SHP77 treated with DMSO at 0.1 percent for 48 hours (cell line): Measurements from ENCODE around the gene NARS2.
"Not testable (repeated sequence)": the region's sequence is repeated elsewhere in the genome, so short reads cannot be mapped to it uniquely, and the experiment has no call there.

Experiments
- DNase-seq: peaks from one replicate; lab custom pipeline; 2025; lab: John Stamatoyannopoulos, UW

The NARS2 gene

GRCh38 chr11:78541537-78541936 is 33.1 kb downstream of the NARS2 start:
- no peak for DNase-seq

GRCh38 chr11:78540256-78540655 is 34.4 kb downstream of the NARS2 start:
- no peak for DNase-seq

GRCh38 chr11:78539506-78539905 is 35.2 kb downstream of the NARS2 start:
- DNase-seq = no peak

- DNase-seq = no peak
These were observed 37.7 kb downstream of the NARS2 start for GRCh38 chr11:78536933-78537332.

GRCh38 chr11:78535920-78536319 is 38.7 kb downstream of the NARS2 start:
- no peak for DNase-seq

GRCh38 chr11:78535027-78535426 is 39.6 kb downstream of the NARS2 start:
- DNase-seq = no peak

GRCh38 chr11:78533399-78533798 is 41.3 kb downstream of the NARS2 start:
- DNase-seq = no peak

- DNase-seq = no peak
These were observed 41.7 kb downstream of the NARS2 start for GRCh38 chr11:78532991-78533390.

GRCh38 chr11:78526497-78527146 is 48.0 kb downstream of the NARS2 start:
- DNase-seq = no peak

- DNase-seq = no peak
These were observed 48.9 kb downstream of the NARS2 start for GRCh38 chr11:78525720-78526119.

- DNase-seq = no peak
These were observed 54.4 kb downstream of the NARS2 start for GRCh38 chr11:78520230-78520629.

GRCh38 chr11:78516281-78516680 is 58.4 kb downstream of the NARS2 start:
- DNase-seq = no peak

- DNase-seq = no peak
These were observed 59.7 kb downstream of the NARS2 start for GRCh38 chr11:78514922-78515502.

- not testable (repeated sequence) for DNase-seq
These were observed 61.6 kb downstream of the NARS2 start for GRCh38 chr11:78513085-78513484.

- DNase-seq = no peak
These were observed 64.1 kb downstream of the NARS2 start for GRCh38 chr11:78510597-78510996.

- DNase-seq = no peak
These were observed 64.6 kb downstream of the NARS2 start for GRCh38 chr11:78510025-78510596.

GRCh38 chr11:78504708-78505107 is 70.0 kb downstream of the NARS2 start:
- no peak for DNase-seq

- no peak for DNase-seq
These were observed 70.5 kb downstream of the NARS2 start for GRCh38 chr11:78504181-78504580.

GRCh38 chr11:78499971-78500370 is 74.7 kb downstream of the NARS2 start:
- no peak for DNase-seq

GRCh38 chr11:78497293-78497692 is 77.4 kb downstream of the NARS2 start:
- DNase-seq = no peak

GRCh38 chr11:78493413-78493975 is 81.2 kb downstream of the NARS2 start:
- DNase-seq = no peak

- DNase-seq = no peak
These were observed 81.7 kb downstream of the NARS2 start for GRCh38 chr11:78492973-78493372.

- no peak for DNase-seq
These were observed 85.5 kb downstream of the NARS2 start for GRCh38 chr11:78489184-78489583.
